ENCODE measurements around the gene MAGI2.

- TF ChIP-seq, protein P1, sequence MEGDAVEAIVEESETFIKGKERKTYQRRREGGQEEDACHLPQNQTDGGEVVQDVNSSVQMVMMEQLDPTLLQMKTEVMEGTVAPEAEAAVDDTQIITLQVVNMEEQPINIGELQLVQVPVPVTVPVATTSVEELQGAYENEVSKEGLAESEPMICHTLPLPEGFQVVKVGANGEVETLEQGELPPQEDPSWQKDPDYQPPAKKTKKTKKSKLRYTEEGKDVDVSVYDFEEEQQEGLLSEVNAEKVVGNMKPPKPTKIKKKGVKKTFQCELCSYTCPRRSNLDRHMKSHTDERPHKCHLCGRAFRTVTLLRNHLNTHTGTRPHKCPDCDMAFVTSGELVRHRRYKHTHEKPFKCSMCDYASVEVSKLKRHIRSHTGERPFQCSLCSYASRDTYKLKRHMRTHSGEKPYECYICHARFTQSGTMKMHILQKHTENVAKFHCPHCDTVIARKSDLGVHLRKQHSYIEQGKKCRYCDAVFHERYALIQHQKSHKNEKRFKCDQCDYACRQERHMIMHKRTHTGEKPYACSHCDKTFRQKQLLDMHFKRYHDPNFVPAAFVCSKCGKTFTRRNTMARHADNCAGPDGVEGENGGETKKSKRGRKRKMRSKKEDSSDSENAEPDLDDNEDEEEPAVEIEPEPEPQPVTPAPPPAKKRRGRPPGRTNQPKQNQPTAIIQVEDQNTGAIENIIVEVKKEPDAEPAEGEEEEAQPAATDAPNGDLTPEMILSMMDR (IDR thresholded peaks at IDR 0.05) = no peak
- TF ChIP-seq POLR2A (IDR thresholded peaks at IDR 0.05) (no peak), EP300 (IDR thresholded peaks at IDR 0.05) (no peak)
Measured at GRCh38 chr7:79475455-79475854, 22.0 kb upstream of the MAGI2 start.

All from suprapubic skin (tissue), 3 donors.